Thymus (tissue), 11 donors: Measurements from ENCODE around the gene ELP4. TPM values are rescaled to one million over a fixed set of nuclear protein-coding genes. Genes with fewer than 3 reads are reported as not detected.
"Not testable (repeated sequence)": the region's sequence is repeated elsewhere in the genome, so short reads cannot be mapped to it uniquely, and the experiment has no call there.

Experiments
- DNase-seq, 9 donors: peaks; one replicate each; pipeline ENCODE4 v3.0.0-alpha.2; 2013; ENCODE audit warnings: low spot score in 9 of 9, low read depth in 6 of 9, missing footprints in 1 of 9
- H3K27ac ChIP-seq, 2 donors: one replicate each; pipeline ENCODE4 v1.5.1; 2013; ENCODE audit warnings: control low read depth in 1 of 2, low read depth in 1 of 2, low read length in 1 of 2, mild to moderate bottlenecking in 1 of 2, moderate library complexity in 1 of 2
- H3K27me3 ChIP-seq, 2 donors: one replicate each; pipeline ENCODE4 v1.5.1; 2013; ENCODE audit warnings: low read length in 1 of 2; ENCODE audit not compliant: control insufficient read depth in 2 of 2, insufficient read depth in 1 of 2
- H3K36me3 ChIP-seq, 2 donors: one replicate each; pipeline ENCODE4 v1.5.1; 2013; ENCODE audit warnings: low read length in 1 of 2, mild to moderate bottlenecking in 1 of 2, moderate library complexity in 1 of 2; ENCODE audit not compliant: control insufficient read depth in 2 of 2, insufficient read depth in 2 of 2
- H3K4me1 ChIP-seq, 2 donors: one replicate each; pipeline ENCODE4 v1.5.1; 2013; ENCODE audit warnings: low read length in 2 of 2; ENCODE audit not compliant: control insufficient read depth in 2 of 2, insufficient read depth in 2 of 2
- H3K4me3 ChIP-seq, 2 donors: one replicate each; pipeline ENCODE4 v1.5.1; 2013; ENCODE audit warnings: low read length in 2 of 2, control low read depth in 1 of 2, mild to moderate bottlenecking in 1 of 2
- H3K9me3 ChIP-seq, 2 donors: one replicate each; pipeline ENCODE4 v1.5.1; 2013; ENCODE audit warnings: low read length in 1 of 2, mild to moderate bottlenecking in 1 of 2; ENCODE audit not compliant: control insufficient read depth in 2 of 2, insufficient read depth in 1 of 2
- WGBS: extraction: QIAGEN DNeasy Blood & Tissue Kit; methylation state at CpG from one replicate; pipeline ENCODE4 v1.1.7; 2013; 5-methylcytosine and 5-hydroxymethylcytosine counted together
- polyA plus RNA-seq: library from polyadenylated mRNA; stranded (reverse); fragments of 200-250 nt; gene quantifications from one replicate; pipeline ENCODE4 v1.2.3, GENCODE V29; 2013
- total RNA-seq: library from RNA; stranded (reverse); fragments of 120-200 nt; gene quantifications from one replicate; pipeline ENCODE4 v1.2.4, GENCODE V29; 2013
- donor health status: healthy.

ELP4 gene
- total and polyA plus RNA-seq, 2 donors: 20.6 to 26.8 TPM

DNA sequence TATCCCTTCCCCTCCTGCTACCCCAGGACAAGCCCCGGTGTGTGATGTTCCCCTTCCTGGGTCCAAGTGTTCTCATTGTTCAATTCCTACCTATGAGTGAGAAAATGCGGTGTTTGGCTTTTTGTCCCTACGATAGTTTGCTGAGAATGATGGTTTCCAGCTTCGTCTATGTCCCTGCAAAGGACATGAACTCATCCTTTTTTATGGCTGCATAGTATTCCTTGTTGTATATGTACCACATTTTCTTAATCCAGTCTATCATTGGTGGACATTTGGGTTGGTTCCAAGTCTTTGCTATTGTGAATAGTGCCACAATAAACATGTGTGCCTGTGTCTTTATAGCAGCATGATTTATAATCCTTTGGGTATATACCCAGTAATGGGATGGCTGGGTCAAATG lies 55.0 kb downstream of the ELP4 start:
- WGBS: 94% methylated on average over 4 of the region's 4 CpGs
- not testable (repeated sequence) for H3K27me3 ChIP-seq, H3K4me3 ChIP-seq, H3K27ac ChIP-seq, DNase-seq, H3K36me3 ChIP-seq, H3K9me3 ChIP-seq, H3K4me1 ChIP-seq

DNA sequence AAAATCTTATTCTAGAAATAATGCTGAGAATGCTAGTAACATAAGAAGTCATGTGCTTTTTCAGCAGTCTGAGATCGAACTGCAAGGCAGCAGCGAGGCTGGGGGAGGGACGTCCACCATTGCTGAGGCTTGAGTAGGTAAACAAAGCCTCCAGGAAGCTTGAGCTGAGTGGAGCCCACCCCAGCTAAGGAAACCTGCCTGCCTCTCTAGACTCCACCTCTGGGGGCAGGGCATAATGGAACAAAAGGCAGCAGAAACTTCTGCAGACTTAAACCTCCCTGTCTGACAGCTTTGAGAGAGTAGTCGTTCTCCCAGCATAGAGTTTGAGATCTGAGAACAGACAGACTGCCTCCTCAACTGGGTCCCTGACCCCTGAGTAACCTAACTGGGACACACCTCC lies 64.6 kb downstream of the ELP4 start:
- not testable (repeated sequence) for H3K4me1 ChIP-seq, H3K9me3 ChIP-seq, H3K27ac ChIP-seq, H3K4me3 ChIP-seq, DNase-seq, H3K36me3 ChIP-seq, H3K27me3 ChIP-seq
- 99% methylated on average over 4 of the region's 4 CpGs for WGBS

DNA sequence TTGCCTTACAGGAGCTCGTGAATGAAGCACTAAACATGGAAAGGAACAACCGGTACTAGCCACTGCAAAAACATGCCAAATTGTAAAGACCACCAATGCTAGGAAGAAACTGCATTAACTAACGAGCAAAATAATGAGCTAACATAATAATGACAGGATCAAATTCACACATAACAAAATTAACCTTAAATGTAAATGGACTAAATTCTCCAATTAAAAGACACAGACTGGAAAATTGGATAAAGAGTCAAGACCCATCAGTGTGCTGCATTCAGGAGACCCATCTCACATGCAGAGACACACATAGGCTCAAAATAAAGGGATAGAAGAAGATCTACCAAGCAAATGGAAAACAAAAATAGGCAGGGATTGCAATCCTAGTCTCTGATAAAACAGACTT lies 66.2 kb downstream of the ELP4 start:
- not testable (repeated sequence) for H3K27me3 ChIP-seq, DNase-seq, H3K9me3 ChIP-seq, H3K27ac ChIP-seq, H3K4me3 ChIP-seq, H3K36me3 ChIP-seq, H3K4me1 ChIP-seq
- WGBS: 98% methylated on average over 3 of the region's 3 CpGs

DNA sequence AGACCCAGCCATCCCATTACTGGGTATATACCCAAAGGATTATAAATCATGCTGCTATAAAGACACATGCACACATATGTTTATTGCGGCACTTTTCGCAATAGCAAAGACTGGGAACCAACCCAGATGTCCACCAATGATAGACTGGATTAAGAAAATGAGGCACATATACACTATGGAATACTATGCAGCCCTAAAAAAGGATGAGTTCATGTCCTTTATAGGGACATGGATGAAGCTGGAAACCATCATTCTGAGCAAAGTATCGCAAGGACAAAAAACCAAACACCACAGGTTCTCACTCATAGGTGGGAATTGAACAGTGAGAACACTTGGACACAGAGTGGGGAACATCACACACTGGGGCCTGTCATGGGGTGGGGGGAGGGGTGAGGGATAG lies 69.8 kb downstream of the ELP4 start:
- H3K27ac ChIP-seq, H3K36me3 ChIP-seq, H3K4me1 ChIP-seq, H3K4me3 ChIP-seq, DNase-seq, H3K9me3 ChIP-seq, H3K27me3 ChIP-seq: not testable (repeated sequence)
- WGBS: 99% methylated on average over 3 of the region's 3 CpGs

DNA sequence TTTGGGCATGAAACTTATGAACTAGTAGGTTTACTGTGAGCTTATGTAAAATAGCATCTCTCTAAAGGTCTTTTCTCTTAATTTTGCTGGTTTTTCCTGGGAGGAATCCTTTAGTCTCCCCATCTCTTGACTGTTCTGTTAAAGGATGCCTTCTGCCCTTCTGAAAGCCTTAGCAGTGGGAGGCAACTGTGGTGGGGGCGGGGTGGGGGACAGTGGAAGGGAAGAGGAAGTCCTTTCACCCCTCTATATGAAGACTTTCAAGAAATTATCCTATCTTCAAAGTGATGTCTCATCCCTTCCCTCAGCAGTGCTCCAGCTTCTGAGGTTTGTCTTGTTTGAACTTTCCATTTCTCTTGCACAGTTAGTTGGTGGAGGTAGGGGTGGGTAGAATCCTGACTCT lies 73.1 kb downstream of the ELP4 start:
- Histone ChIP-seq H3K27ac (no peak overlapping the region), H3K27me3 (no peaks in the 10 kb centered on the region), H3K36me3 (no peaks in the 10 kb centered on the region), H3K9me3 (no peaks in the 10 kb centered on the region), H3K4me1 (no peaks in the 10 kb centered on the region), H3K4me3 (no peak overlapping the region)
- DNase-seq: no peak
- 95% methylated on average over 1 of the region's 1 CpG for WGBS

DNA sequence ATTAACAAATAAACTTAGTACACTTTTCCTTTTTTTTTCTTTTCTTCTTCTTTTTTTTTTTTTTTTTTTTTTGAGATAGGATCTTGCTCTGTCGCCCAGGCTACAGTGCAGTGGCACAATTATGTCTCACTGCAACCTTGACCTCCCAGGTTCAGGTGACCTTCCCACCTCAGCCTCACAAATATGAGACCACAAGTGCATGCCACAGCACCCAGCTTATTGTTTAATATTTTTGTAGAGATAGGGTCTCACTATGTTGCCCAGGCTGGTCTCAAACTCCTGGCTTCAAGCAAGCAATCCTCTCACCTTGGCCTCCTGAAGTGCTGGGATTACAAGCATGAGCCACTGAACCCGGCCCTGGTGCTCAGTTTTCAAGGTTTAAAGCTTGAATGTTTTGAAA lies 88.9 kb downstream of the ELP4 start:
- Histone ChIP-seq H3K9me3 (no peaks in the 10 kb centered on the region), H3K27me3 (no peaks in the 10 kb centered on the region), H3K36me3 (no peaks in the 10 kb centered on the region), H3K4me1 (no peaks in the 10 kb centered on the region), H3K27ac (no peak overlapping the region), H3K4me3 (no peak overlapping the region)
- DNase-seq: no peak
- WGBS: 96% methylated on average over 2 of the region's 2 CpGs

DNA sequence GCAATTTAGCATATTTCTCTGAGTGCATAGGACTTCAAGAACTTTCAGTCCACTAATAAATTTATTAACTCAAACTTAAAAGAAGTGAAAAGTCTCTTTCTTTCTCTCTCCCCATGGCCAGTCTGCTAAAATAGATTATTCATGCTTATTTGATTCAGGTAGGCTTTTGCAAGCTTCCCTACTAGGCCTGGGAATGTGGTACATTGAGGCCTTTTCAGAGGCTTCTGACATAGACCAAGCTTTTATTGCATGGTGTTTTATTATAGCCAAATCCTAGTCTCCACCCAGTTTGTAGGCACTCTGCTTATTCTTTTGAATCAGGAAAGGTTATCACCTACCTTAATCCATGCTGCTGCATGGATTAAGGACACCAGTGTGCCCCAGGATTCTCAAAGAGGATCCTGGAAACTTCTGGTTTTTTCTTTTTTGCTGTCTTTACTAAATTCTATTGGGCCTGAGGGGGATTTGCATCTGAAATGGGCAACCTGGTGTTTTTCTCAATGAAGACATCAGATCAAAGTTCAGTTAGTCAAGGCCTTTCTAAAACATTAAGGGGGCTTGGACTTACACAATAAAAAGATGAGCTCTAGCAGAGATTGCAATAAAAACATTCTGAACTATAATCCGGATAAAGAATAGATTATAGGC lies 92.2 kb downstream of the ELP4 start:
- no peaks in the 10 kb centered on the region for H3K4me1 ChIP-seq
- DNase-seq: no peak
- H3K27ac ChIP-seq: no peak overlapping the region
- H3K27me3 ChIP-seq: no peaks in the 10 kb centered on the region
- no peaks in the 10 kb centered on the region for H3K9me3 ChIP-seq
- WGBS: 91% methylated on average over 1 of the region's 1 CpG
- no peak overlapping the region for H3K4me3 ChIP-seq
- no peaks in the 10 kb centered on the region for H3K36me3 ChIP-seq

DNA sequence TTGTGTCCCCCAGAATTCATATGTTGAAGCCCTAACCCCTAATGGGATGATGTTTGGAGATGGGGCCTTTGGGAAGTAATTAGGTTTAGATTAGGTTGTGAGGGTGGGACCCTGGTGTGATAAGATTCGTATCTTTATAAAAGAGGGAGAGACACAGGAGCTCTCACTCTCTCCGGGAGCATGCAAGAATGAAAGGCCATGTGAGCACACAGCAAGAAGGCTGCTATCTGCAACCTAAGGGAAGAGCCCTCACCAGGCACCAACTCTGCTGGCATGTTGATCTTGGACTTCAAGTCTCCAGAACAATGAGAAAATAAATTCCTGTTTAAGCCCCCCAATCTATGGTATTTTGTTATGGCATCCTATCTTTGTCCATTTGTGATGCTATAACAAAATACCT lies 97.3 kb downstream of the ELP4 start:
- Histone ChIP-seq H3K27ac (no peak overlapping the region), H3K4me1 (no peaks in the 10 kb centered on the region), H3K27me3 (no peaks in the 10 kb centered on the region), H3K36me3 (no peaks in the 10 kb centered on the region), H3K9me3 (no peaks in the 10 kb centered on the region), H3K4me3 (no peak overlapping the region)
- 94% methylated on average over 2 of the region's 2 CpGs for whole genome bisulfite sequencing
- no peak for DNase-seq

DNA sequence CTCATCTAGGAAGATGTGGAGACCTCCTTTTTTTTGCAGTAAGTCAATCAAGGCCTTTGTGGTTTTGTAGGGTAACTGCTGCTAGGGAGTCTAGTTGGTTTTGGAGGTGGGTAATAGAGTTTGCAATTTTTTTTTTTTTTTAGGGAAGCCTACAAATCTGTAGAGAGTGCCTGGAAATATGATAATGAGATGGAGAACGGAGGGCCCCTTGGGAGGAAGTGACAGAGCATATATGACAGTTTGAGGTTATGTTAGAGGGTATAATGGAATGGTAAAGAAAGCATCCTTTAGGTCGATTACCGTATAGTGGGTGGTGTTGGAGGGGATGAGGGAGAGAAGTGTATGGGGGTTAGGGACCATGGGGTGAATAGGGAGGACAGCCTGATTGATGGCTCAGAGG lies 98.3 kb downstream of the ELP4 start:
- no peak overlapping the region for H3K4me3 ChIP-seq
- no peak for DNase-seq
- no peaks in the 10 kb centered on the region for H3K4me1 ChIP-seq
- no peaks in the 10 kb centered on the region for H3K36me3 ChIP-seq
- whole genome bisulfite sequencing: 85% methylated on average over 3 of the region's 3 CpGs
- no peaks in the 10 kb centered on the region for H3K27me3 ChIP-seq
- no peak overlapping the region for H3K27ac ChIP-seq
- no peaks in the 10 kb centered on the region for H3K9me3 ChIP-seq

DNA sequence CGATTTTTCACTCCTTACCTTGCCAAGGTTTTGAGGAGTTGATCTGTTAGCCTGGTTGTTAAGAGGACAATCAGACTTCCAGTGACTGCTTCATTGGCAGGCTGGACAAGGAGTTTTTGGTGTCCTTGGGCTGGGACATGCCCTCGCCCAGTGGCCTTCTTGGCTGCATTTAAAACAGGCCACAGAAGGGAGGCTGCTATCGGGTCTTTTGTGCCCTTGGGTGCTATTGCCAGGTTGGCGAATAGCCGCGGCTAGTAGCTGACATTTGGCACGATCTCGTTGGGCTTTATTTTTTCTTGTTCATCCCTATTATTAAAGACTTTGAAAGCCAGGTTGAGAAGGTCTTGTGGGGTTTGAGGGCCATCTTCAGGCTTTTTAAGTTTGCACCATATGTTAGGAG lies 99.4 kb downstream of the ELP4 start:
- Histone ChIP-seq H3K9me3 (no peaks in the 10 kb centered on the region), H3K27ac (no peak overlapping the region), H3K27me3 (no peaks in the 10 kb centered on the region), H3K4me3 (no peak overlapping the region), H3K4me1 (no peaks in the 10 kb centered on the region), H3K36me3 (no peaks in the 10 kb centered on the region)
- DNase-seq: no peak
- WGBS: 98% methylated on average over 8 of the region's 8 CpGs
